ENCODE data around the gene ATP5F1D. TPM values are rescaled to one million over a fixed set of nuclear protein-coding genes. Genes with fewer than 3 reads are reported as not detected.

The ATP5F1D gene
- total RNA-seq, 1 donor from 2014 or later = 172 TPM

DNA sequence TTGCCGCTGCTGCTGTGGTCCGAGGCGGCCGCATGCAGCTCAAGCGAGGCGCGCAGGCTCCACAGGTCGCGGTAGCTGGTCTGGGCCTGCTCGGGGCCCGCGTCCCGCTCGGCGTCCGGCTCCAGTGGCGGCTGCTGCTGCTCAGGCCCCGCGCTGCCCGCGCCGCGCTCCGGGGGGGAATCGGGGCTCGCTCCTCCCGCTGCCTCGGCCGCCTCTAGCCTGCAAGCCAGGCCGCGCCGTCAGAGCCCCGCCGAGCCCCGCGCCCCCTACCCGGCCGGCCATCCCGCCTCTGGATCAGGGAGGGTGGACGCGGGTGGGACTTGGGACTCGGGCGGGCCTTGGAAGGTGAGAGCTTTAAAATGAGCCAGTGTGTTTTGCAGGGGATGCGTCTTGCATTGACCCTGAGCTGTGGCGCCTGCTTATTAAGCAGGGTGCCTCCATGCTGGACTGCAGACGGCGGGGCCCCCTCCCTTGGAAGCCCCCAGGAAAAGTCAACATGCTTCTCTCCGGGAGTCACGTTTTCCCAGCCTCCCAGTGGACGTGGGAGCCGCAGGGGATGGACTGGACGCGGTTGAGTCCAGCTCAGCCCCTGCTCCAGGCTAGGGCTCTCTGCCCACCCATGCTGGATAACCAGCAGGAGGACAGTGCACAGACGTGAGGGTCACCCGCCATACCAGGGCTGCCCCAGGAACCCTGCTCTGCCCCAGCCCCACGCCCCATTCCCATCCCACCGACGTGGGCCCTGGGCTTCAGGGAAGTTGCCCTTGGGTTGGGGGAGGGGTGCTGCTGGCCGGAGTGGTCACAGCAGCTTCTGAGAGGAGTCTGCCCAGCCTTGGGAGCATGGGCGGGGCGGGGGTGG is 11.4 kb upstream of the ATP5F1D start:
- no peak overlapping the region for H3K4me3 Mint-ChIP-seq
- no peaks in the 10 kb centered on the region for H3K9me3 Mint-ChIP-seq
- ChIA-PET CTCF (no interaction called here), POLR2A (no interaction called here)
- H3K27me3 Mint-ChIP-seq = no peaks in the 10 kb centered on the region
- no peak overlapping the region for H3K27ac Mint-ChIP-seq
- DNase-seq (no peak), ATAC-seq (ENCODE audit: low read depth) (no peak)
- H3K36me3 Mint-ChIP-seq (ENCODE audit: low read depth) = peaks cover 8% of the 10 kb centered on the region
- TF ChIP-seq, protein P1, sequence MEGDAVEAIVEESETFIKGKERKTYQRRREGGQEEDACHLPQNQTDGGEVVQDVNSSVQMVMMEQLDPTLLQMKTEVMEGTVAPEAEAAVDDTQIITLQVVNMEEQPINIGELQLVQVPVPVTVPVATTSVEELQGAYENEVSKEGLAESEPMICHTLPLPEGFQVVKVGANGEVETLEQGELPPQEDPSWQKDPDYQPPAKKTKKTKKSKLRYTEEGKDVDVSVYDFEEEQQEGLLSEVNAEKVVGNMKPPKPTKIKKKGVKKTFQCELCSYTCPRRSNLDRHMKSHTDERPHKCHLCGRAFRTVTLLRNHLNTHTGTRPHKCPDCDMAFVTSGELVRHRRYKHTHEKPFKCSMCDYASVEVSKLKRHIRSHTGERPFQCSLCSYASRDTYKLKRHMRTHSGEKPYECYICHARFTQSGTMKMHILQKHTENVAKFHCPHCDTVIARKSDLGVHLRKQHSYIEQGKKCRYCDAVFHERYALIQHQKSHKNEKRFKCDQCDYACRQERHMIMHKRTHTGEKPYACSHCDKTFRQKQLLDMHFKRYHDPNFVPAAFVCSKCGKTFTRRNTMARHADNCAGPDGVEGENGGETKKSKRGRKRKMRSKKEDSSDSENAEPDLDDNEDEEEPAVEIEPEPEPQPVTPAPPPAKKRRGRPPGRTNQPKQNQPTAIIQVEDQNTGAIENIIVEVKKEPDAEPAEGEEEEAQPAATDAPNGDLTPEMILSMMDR (IDR thresholded peaks at IDR 0.05) = no peak
- no peaks in the 10 kb centered on the region for H3K4me1 Mint-ChIP-seq
- intact Hi-C loops (cut with micrococcal nuclease) = no loop called here

DNA sequence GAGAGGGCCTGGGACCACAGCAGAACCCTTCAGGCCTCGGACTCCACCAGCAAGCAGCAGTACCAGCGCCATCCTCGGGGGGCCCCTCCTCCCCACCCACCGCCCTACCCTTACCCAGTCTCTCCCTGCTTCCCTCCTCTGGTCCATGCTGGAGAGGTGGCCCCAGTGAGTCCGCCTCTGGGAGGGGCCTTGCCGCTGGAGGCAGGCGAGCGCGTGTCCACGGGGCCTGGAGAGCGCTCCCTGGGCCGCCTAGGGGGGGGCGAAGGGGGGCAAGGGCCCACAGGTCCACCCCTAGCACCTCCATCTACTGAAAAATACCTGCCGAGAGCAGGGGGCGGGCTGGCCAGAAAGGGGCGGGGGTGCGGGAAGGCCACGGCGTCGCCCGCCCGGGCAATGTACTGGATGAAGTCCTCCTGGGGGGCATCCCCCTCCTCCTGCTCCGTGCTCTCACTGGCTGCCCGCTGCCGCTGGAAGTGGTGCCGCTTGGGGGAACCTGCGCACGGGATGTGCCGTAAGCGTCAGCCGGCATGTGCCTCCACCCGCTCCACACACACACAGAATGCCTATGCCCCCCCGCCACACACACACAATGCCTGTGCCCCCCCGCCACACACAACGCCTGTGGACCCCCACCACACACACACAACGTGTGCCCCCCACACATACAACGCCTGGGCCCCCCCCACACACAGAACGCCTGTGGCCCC is 10.6 kb upstream of the ATP5F1D start:
- POLR2A ChIA-PET = no interaction called here
- intact Hi-C loops (cut with micrococcal nuclease) = no loop called here
- TF ChIP-seq, protein P1 (IDR thresholded peaks at IDR 0.05) = no peak
- H3K27ac Mint-ChIP-seq = no peak overlapping the region
- DNase-seq (no peak), ATAC-seq (ENCODE audit: low read depth) (no peak)
- H3K27me3 Mint-ChIP-seq = no peaks in the 10 kb centered on the region
- H3K9me3 Mint-ChIP-seq = no peaks in the 10 kb centered on the region
- CTCF ChIA-PET = no interaction called here
- H3K36me3 Mint-ChIP-seq (ENCODE audit: low read depth) = peaks cover 7% of the 10 kb centered on the region
- H3K4me1 Mint-ChIP-seq = no peaks in the 10 kb centered on the region
- no peak overlapping the region for H3K4me3 Mint-ChIP-seq

DNA sequence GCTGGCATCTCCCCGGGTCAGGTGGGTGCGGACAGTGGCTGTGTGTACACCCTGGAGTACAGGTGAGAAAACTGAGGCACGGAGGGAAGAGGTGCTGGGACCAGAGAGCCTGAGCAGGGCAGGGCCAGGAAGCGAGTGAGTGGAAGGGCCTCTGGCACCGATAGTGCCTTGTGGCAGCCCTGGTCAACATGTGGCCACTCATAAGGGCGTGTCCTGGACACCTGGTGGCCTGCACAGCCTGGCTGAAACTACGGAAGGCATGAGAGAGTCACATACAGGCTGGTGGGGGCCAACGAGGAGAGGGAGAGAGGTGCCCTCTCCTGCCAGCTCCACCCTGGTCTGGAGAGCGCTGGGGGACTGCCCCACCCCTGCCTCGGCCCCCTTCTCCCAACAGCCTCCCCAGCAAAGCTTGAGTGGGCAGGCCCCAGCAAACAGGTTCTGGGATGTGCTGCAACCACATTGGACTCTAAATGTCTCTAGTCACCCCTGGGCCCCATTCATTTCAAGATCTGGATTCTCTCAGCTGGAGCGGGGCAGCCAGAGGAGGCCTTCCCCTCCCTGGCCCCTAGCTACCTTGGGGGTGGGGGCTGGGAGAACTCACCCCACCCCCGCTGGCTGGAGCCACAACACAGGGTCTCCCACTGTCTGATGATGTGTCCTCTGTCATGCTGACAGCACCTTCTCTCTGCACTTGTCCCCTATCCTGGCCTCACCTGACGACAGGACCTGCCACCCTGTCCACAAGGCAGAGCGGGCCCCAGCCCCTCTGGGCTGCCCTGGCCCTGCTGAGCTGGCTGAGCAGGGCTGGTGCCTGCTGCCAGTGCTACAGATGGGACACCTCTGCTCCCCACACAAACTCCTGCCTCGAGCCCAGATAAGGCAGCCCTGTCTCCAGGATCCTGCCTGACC is 9.6 kb upstream of the ATP5F1D start:
- CTCF ChIA-PET = no interaction called here
- H3K9me3 Mint-ChIP-seq = no peaks in the 10 kb centered on the region

DNA sequence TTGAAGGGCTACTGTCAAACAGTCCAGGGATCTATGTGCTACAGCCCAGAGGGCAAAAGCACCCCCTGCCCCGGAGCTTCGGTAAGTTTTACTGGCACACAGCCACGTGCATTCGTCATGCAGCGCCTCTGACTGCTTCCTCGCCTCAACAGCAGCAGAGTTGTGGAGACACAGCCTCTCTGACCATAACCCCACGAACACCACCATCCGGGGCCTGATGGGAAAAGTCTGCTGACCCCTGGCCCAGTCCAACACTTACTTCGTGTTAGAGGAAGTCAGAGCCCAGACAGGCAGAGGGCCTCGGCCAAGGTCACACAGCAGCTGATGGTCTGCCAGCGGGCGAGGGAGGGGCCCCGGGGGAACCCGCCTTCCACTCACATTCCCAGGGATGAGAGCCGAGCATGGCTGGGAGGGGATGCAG is 8.9 kb upstream of the ATP5F1D start:
- DNase-seq (no peak), ATAC-seq (ENCODE audit: low read depth) (no peak)
- ChIA-PET POLR2A (no interaction called here), CTCF (no interaction called here)
- Mint-ChIP-seq H3K27ac (no peak overlapping the region), H3K4me1 (no peaks in the 10 kb centered on the region), H3K27me3 (no peaks in the 10 kb centered on the region), H3K36me3 (ENCODE audit: low read depth) (peaks cover 4% of the 10 kb centered on the region), H3K4me3 (no peak overlapping the region), H3K9me3 (no peaks in the 10 kb centered on the region)
- intact Hi-C loops (cut with micrococcal nuclease) = no loop called here
- TF ChIP-seq, protein P1 (IDR thresholded peaks at IDR 0.05) = no peak

More for the DNA sequence above, 9.6 kb upstream of the ATP5F1D start:
- no peaks in the 10 kb centered on the region for H3K27me3 Mint-ChIP-seq
- no peak overlapping the region for H3K4me3 Mint-ChIP-seq
- H3K36me3 Mint-ChIP-seq (ENCODE audit: low read depth) = peaks cover 7% of the 10 kb centered on the region
- H3K4me1 Mint-ChIP-seq = no peaks in the 10 kb centered on the region
- intact Hi-C loops (cut with micrococcal nuclease) = no loop called here
- TF ChIP-seq, protein P1 (IDR thresholded peaks at IDR 0.05) = no peak
- no peak for DNase-seq
- ATAC-seq (ENCODE audit: low read depth) = no peak
- no peak overlapping the region for H3K27ac Mint-ChIP-seq
- POLR2A ChIA-PET = interaction anchor here (0.6 kb wide), 1 partner anchor 178 kb away, joined by 4 read pairs; no protein-coding TSS in a partner anchor
